ENCODE data around the gene COMMD7. TPM values are rescaled to one million over a fixed set of nuclear protein-coding genes. Genes with fewer than 3 reads are reported as not detected.

COMMD7 gene
- total RNA-seq, 2 donors from 2014 or later: 6.6 to 18.7 TPM

DNA sequence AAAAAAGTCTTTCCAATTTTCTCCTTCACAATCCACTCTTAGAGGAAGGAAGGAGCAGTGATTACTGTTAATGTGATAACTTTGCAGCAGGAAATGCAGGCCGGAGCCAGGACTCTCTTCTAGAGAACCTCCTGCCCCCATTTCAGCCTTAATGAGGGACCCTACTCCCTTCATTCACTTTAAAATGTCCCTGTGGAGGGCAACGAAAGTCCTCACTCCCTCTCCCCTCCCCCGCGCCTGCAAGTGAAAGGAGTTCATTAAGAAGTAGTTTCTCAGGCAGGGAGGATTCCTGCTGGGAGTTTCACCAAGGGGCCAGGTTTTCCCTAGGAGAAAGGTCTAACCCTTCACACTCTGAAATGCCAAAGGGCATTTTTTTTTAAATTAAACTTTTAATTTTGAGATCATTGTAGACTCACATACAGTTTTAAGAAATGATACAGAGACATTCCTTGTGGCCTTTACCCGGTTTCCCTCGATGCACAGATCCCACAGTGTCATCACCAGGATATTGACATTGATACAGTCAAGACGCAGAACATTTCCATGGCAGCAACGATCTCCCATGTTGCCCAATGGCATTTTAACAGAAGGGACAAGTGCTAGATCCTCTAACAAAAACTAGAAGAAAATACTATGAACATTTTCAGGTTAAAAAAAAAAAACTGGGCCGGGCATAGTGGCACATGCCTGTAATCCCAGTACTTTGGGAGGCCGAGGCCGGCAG, 6.8 kb upstream of the COMMD7 start:
- Histone ChIP-seq H3K27me3 (no peaks in the 10 kb centered on the region), H3K9me3 (no peaks in the 10 kb centered on the region), H3K27ac (no peak overlapping the region), H3K4me1 (no peaks in the 10 kb centered on the region), H3K36me3 (replicated peaks in 1 of 2; ENCODE audit: insufficient read depth in 1 of 2, low read depth in 2 of 2) (no peaks in the 10 kb centered on the region), H3K4me3 (no peak overlapping the region)
- no peak for ATAC-seq
- DNase-seq: no peak
- TF ChIP-seq, protein P1, sequence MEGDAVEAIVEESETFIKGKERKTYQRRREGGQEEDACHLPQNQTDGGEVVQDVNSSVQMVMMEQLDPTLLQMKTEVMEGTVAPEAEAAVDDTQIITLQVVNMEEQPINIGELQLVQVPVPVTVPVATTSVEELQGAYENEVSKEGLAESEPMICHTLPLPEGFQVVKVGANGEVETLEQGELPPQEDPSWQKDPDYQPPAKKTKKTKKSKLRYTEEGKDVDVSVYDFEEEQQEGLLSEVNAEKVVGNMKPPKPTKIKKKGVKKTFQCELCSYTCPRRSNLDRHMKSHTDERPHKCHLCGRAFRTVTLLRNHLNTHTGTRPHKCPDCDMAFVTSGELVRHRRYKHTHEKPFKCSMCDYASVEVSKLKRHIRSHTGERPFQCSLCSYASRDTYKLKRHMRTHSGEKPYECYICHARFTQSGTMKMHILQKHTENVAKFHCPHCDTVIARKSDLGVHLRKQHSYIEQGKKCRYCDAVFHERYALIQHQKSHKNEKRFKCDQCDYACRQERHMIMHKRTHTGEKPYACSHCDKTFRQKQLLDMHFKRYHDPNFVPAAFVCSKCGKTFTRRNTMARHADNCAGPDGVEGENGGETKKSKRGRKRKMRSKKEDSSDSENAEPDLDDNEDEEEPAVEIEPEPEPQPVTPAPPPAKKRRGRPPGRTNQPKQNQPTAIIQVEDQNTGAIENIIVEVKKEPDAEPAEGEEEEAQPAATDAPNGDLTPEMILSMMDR (IDR thresholded peaks at IDR 0.05): no peak
- TF ChIP-seq POLR2A (IDR thresholded peaks at IDR 0.05): no peak
- WGBS, 2 donors: 84 to 93% methylated on average over 11 of the region's 11 CpGs
- intact Hi-C loops (cut with DNase I): no loop called here

DNA sequence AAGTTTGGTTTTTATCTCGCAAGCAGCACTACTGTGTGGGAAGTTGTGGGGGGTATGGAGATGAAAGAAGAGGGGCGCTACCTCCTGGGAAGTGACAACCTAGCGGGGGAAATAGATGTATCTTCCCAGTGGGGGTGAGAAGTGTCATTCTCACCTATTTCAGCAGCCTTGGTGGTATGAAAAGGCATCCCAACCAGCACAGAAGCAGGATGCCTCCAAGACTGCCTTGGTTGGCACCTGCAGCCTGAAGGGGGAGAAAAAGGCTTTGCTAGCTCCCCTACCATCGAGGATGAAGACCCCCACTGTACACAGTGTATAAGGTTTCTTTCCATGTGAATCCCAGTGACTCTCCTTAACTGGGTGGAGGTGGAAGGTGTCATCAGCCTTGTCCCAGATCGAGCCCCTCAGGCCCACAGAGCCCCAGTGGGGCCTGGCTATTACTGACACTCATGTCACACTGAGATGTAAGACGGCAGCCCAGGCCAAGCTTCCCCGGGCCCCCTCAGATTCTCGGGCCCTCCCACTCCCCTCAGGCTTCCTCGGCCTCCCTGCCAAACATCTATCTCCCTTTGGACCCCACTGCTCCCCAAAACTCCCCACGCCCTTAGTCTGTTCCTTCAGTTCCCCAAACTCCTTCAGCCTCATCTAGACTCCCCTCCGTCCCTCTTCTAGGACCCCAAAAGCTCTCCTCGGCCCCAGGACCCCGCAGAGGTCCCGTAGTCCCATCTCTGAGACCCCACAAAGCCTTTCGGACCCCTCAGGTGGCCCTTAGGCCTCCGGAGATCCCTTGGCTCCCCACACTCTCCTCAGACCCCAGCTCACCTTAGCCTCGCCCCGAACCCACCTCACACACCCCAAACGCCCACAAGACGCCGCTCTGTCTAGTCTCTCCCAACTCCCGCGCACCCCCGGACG, 688 bp downstream of the COMMD7 start:
- peak overlapping the region; percentile 29 to 89 (median 83) for H3K27ac ChIP-seq
- WGBS, 2 donors: 14 to 16% methylated on average over 22 to 23 of the region's 25 CpGs
- no peaks in the 10 kb centered on the region for H3K27me3 ChIP-seq
- peak overlapping the region; percentile 10 to 61 for H3K4me3 ChIP-seq
- H3K9me3 ChIP-seq: no peaks in the 10 kb centered on the region
- no peaks in the 10 kb centered on the region for H3K36me3 ChIP-seq (replicated peaks in 1 of 2; ENCODE audit: insufficient read depth in 1 of 2, low read depth in 2 of 2)
- ATAC-seq: no peak
- no peak for TF ChIP-seq POLR2A (IDR thresholded peaks at IDR 0.05)
- TF ChIP-seq, protein P1 (IDR thresholded peaks at IDR 0.05): no peak
- no peak for DNase-seq
- peaks cover 16% of the 10 kb centered on the region for H3K4me1 ChIP-seq
- intact Hi-C loops (cut with DNase I): no loop called here

DNA sequence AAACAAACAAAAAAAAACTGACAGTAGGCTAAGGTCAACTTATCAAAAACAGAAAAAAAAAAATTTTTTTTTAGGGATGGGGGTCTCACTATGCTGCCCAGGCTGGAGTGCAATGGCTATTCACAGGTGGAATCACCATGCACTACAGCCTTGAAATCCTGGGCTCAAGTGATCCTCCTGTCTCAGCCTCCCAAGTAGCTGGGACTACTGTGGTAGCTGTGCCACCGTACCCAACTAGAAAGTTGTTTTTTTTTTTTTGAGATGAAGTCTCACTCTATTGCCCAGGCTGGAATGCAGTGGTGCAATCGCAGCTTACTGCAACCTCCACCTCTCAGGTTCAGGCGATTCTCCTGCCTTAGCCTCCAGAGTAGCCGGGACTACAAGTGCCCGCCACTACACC, 2.1 kb downstream of the COMMD7 start:
- DNase-seq: no peak
- ATAC-seq: no peak
- Histone ChIP-seq H3K4me3 (no peak overlapping the region), H3K4me1 (peaks cover 16% of the 10 kb centered on the region), H3K36me3 (replicated peaks in 1 of 2; ENCODE audit: insufficient read depth in 1 of 2, low read depth in 2 of 2) (no peaks in the 10 kb centered on the region), H3K27me3 (no peaks in the 10 kb centered on the region), H3K27ac (no peak overlapping the region), H3K9me3 (no peaks in the 10 kb centered on the region)
- no peak for TF ChIP-seq POLR2A (IDR thresholded peaks at IDR 0.05)
- TF ChIP-seq, protein P1 (IDR thresholded peaks at IDR 0.05): no peak
- intact Hi-C loops (cut with DNase I): no loop called here
- 91 to 94% methylated on average over 5 of the region's 5 CpGs for WGBS, 2 donors

DNA sequence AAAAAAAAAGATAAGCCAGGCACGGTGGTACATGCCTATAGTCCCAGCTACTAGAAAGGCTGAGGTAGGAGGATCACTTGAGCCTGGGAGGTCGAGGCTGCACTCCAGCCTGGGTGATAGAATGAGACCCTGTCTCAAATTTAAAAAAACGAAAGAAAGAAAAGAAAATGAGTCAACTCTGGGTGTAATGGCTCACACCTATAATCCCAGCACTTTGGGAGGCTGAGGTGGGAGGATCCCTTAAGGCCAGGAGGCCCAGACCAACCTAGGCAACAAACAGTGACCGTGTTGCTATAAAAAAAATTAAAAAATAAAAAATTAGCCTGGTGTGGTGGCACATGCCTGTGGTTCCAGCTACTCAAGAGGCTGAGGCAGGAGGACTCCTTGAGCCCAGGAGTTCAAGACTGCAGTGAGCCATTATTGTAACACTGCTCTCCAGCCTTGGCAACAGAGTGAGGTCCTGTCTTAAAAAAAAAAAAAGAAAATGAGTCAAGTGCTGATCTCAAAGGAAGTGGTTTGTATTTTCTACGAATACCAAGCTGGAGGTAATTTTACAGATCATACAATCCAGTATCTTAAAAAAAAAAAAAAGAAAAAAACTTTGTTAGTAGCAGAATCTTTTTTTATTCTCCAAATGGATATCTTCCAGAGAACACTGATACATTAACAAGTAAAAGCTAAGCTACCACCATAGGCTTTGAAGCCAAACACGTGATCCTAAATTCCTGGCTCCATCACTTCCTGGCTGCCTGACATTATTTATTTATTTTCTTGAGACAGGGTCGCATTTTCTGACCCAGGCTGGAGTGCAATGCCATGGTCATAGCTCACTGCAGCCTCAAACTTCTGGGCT, 5.7 kb downstream of the COMMD7 start:
- no peak for TF ChIP-seq POLR2A (IDR thresholded peaks at IDR 0.05)
- TF ChIP-seq, protein P1 (IDR thresholded peaks at IDR 0.05): no peak
- Histone ChIP-seq H3K4me3 (no peak overlapping the region), H3K27me3 (no peaks in the 10 kb centered on the region), H3K4me1 (peaks cover 5% of the 10 kb centered on the region), H3K9me3 (no peaks in the 10 kb centered on the region), H3K27ac (no peak overlapping the region), H3K36me3 (replicated peaks in 1 of 2; ENCODE audit: insufficient read depth in 1 of 2, low read depth in 2 of 2) (no peaks in the 10 kb centered on the region)
- ATAC-seq (no peak), DNase-seq (no peak)
- intact Hi-C loops (cut with DNase I): no loop called here
- 57 to 59% methylated on average over 6 to 7 of the region's 7 CpGs for WGBS, 2 donors
